Measurements from ENCODE around the gene MEP1B.
"Not testable (repeated sequence)": the region's sequence is repeated elsewhere in the genome, so short reads cannot be mapped to it uniquely, and the experiment has no call there.

The MEP1B gene

DNA sequence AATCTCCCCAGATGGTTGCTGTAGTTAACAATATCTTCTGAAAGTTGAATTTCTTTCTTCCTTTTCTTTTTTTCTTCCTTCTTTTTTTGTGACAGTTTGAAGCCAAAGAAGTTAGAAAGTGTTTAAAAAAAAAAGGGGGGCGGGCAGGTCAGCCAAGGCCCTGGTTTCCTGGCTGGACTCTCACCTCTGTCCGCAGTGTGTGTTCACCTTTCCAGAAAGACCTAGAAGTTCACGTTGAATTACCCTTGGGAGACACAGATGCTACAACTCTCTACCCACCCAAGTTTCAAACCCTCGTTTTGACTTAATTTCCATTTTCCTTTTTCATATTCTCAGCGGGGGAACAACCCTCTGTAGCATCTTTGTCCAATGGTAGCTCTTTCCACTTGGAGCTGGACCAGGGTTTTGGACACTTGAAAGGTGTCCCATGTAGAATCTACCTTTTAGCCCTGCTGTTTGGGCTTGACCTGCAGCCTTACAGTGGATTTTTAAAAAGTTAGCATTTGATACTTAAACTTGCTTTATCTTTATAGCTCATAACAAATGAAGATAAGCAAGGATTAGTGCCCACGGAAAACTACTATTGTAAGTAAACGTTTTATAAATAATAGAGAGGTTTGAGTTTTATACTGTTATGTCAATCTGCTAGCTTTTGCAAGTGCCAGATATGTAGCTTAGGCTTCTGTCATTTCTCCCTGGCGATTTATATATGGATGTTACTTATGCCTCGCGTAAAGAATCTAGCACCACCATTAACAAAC lies 20.0 kb downstream of the MEP1B start:
- no peak for DNase-seq

DNA sequence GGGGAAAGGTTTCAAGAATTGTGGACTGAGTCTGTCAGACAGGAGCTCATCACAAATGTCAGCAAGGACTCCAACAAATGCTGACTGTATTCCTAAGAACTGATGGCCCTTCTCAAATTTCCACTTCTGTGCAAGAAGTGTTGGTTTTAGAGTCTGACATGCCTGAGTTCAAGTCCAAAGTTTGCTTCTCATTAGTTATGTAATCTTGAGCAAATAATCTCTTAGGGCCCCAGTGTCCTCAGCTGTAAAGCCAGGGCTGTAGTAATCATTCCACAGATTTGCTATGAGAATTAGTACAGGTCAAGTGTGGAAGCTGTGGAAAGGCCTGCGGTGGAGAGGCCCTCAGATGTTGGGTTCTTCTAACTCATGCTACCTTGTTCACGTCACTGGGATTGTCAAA lies 23.9 kb downstream of the MEP1B start:
- no peak for DNase-seq

DNA sequence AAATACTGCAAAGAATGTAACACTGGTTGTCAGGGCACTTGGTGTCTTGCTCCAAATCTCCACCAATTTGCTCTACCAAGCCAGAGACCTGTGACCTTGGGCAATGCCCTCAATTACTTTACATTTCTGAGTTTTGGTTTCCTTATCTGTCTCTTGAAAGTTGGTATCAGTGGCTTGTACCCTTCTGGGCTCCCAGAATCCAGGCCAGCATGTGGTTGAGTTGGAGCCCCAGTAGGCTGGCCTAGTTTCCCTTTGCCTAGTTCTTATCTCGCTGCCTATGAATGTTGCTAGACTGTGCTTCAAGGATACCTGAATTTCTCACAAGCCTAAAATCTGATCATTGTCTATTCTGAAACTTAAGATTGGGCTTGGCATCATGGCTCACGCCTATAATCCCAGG lies 26.6 kb downstream of the MEP1B start:
- DNase-seq = no peak

DNA sequence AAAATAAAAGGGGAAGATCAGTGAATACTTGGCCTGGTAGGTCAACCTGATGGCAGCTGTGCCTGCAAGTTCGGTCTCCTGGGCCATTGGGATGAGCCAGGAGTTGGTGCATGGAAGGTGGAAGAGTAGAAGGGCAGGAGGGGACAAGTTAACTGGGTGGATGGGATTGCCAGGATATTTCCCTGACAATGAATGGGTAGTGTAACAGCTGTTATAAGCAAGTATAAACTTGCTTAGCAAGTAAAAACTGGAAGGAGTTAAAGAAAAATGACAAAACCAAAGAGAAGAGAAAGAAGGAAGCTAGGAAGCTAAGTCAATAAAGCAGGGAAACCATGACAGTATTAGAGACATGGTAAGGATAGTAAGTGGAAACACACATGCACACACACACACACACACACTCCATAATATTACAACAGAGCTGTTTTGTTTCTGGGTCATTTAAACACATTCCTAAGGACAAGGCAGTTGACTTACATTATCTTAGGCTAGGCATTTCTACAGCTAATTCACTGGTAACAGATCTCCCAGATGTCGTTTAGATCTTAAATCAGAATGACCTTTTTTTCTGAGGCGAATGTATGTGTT lies 29.7 kb downstream of the MEP1B start:
- DNase-seq = peak; percentile 2

DNA sequence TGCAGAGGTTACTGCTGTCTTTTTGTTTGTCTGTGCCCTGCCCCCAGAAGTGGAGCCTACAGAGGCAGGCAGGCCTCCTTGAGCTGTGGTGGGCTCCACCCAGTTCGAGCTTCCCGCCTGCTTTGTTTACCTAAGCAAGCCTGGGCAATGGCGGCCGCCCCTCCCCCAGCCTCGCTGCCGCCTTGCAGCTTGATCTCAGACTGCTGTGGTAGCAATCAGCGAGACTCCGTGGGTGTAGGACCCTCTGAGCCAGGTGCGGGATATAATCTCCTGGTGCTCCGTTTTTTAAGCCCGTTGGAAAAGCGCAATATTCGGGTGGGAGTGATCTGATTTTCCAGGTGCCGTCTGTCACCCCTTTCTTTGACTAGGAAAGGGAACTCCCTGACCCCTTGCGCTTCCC lies 43.5 kb downstream of the MEP1B start:
- not testable (repeated sequence) for DNase-seq

DNA sequence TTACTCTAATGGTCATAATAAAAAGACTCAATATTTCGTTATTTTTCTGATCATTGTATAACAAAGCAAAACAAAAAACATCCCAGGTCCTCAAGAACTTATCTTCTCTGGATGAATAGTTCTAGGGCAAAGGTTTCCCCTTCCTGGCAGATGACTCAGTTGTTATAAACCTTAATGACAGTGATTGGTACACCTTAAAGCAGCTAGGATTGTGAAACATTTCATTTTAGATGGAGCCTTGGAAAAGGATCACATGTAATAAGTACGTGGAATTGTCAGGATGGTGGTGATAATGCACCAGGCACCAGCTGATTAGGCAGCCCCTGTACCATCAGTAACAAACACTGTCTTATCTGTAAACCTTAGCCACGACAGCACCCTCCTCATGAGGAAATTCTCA lies 47.2 kb downstream of the MEP1B start:
- no peak for DNase-seq

DNA sequence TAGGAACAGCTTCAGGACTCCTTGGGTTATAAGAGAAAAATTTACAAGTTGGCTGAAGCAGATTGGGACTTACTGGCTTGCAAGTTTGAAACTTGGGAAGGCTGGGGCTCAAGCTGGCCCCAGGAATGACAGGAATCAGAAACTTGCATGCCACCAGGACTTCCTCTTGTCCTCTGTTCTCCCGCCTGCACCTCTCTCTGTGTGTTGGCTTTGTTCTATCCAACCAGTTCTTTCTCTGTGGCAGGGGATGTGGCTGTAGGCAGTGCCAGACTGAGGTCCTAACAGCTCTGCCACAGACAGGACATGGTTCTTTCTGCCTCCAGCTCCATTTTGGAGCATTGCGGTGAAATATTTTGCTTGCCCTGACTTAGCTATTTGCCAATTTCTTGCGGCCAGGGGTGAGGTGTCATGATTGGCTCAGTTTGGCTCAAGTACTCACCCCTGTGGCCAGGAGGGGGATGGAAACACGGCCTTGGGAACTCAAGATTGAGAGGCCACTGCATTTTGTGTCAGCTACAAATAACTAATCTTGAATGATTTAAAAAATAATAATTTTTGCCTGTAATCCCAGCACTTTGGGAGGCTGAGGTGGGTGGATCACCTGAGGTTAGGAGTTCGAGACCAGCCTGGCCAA lies 48.9 kb downstream of the MEP1B start:
- DNase-seq = no peak

DNA sequence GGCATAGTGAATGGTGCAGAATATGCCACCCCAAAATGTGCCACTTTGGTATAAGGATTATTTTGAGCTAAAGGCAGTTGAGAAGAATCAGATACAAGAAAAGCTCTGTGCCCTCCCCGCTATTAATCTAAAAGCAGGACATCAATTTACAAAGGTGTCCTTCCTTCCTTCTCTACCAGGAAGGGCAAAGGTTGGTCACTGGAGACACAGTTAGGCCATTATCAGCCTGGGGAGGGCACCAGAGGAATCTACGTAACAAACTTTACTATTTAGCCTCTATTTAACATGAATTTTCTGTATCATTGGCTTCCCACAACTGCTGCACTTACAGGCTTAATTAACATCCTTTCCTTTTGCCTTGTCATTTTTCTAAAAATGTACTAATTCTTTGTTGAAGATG lies 52.6 kb downstream of the MEP1B start:
- no peak for DNase-seq

DNA sequence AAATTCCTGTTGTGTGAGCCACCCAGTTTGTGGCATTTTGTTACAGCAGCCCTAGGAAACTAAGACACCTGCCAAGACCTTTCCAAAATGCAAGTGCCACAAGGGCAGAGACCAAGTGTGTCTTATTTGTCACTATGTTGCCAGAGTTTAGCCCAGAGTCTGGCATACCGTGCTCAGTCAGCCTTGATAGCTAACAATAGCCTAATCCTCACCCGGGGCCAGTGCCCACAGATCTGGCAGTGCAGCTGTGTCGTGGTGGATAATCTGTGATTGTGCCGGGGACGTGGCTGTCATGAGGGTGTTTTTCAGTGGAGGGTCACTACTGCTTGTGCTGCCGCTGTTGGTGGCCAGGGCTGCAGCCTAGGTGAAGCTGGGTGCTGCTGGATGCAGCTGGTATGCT lies 53.5 kb downstream of the MEP1B start:
- no peak for DNase-seq

DNA sequence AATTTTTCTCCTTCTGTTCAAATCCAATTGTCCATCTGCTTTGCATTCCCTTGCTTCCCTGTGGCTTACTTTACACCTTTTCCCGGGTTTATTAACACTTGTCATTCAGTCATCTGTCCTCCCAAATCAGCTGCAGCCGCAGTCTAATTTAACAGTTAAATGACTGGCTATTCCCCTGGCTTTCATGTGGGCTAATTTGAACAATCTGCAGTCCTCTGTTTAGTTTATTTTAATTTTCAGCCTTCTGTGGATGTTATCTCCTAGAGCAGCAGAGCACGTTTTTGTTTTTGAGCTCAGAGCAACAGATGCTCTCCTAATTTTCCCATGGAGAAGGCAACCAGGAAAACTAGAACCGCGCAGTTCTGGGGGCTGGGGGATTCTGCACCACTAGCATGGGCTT lies 55.0 kb downstream of the MEP1B start:
- no peak for DNase-seq

DNA sequence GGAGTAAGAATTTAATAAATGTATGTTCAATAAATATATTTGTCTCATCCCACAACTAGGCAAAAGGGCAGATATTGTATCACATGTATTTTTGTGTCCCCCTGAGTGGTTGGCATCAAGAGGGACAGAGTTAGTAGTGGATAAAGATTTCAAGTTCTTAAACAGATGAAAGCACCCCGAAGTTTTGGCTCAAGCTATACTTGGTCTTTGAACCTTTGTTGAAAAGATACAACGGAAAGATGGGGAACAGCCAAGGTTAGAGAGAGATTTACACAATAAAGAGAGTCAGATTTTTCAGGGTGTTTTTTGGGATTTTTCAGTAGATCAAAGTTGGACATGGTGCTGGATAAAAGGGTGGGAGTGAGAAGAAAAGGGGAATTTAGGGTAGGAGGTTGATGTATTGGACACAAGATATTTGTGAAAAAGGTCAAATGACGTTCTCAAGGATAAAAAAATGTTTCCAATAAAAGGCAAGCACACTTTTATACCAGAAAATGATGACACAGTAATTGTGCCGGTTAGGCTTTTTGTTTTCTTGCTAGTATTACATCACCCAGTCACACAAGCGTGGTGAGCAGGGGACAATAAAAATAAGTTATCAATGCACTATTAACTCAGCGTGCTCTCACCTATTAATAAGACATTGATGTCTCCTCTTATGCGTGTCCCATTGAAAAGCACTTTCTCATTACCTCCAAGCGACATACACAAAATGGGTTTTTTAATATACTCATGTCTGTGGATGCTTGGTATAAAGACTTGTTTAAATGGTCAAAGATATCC lies 59.5 kb downstream of the MEP1B start:
- no peak for DNase-seq

DNA sequence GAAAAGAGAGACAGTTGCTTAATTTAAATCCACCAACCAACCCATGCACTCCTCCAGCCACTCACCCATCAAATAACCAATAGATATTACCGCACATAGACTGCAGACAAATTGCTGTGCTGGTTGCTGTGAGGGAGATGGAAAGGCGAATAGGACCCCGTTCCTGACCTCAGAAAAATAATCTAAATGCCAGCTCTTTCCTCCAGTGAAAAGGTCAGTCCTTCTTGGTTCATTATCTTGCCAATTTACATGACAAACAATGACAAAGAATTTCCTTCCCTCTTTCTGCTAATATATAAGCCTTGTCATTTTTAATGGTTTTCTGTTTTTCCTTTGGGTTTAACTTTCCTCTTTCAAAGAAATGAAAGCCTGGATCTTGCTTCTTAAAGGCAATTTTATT lies 61.6 kb downstream of the MEP1B start:
- DNase-seq = no peak

DNA sequence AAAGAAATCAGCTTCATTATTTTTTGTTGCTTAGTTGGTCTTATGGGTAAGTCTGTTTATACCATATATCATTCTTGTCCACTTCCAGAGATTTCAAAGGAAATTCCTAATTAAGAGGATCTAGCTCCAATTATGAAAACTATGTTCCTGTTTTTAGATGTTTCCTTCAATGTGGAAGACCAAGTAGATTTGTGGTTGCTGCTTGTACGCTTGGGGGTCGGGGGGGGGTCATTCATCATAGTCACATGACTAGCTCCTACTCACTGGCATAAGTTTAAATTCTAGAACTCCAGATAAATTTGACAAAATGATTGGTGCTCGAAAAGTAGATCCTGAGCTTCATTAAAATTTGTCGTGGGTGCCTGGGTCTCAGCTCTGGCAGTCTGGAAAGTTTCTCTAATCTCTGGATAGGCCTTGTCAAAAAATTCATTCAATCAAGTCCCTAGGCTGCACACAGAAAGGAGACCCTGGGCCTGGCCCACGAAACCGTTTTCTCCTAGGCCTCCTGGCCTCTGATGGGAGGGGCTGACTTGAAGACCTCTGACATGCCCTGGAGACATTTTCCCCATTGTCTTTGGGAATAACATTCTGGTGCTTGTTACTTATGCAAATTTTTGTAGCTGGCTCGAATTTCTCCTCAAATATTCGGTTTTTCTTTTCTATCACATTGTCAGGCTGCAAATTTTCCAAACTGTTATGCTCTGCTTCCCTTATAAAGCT lies 62.5 kb downstream of the MEP1B start:
- no peak for DNase-seq

DNA sequence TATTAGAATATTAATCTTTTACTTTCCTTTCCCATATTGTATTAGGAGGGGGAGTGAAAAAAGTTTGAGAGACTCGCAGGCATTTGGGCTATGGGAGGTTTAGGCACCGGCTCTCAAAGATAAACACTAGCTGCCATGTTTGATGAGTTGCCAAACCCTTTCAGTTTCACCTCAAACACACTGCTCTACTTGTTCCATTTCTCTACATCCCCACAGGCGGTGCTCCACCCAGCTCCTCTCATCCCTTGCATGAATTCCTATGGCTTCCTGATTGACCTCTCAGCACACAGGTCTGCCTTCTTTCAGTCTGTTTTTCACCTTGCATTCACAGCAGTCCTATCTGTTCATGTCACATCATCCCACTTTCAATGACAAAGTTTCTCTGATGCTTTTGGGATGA lies 65.7 kb downstream of the MEP1B start:
- DNase-seq = no peak

DNA sequence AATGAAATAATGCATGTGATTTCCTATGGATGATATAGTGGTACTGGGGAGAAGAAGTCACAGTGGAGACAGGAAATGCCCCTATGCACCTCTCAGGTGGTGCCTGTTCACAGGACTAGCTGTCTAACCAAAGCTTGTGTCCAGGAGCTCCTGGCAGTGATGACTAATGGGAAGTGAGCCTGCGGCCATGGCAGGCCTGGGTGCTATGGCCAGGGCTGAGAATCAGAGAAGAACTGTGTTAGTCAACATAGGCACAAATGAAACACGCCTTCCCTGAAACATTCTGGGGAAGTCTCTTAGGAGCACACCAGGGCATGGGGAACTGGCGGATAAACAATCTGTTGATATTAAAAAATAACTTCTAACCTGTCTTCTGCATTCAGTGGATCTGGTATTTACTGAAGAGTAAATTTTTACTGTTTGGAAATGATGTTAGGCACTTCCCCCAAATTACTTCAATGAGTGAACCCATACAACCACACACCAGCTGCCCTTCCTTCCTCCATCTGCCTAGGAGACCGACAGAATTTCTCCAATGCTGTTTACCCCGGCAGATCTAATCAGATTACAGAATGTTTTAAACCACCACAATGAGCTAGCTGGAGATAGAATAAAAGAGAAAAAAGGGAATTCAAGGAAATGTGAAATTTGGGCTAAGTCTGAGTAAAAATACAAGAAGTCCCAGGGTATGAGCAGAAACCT lies 67.4 kb downstream of the MEP1B start:
- DNase-seq = peak; percentile 24

DNA sequence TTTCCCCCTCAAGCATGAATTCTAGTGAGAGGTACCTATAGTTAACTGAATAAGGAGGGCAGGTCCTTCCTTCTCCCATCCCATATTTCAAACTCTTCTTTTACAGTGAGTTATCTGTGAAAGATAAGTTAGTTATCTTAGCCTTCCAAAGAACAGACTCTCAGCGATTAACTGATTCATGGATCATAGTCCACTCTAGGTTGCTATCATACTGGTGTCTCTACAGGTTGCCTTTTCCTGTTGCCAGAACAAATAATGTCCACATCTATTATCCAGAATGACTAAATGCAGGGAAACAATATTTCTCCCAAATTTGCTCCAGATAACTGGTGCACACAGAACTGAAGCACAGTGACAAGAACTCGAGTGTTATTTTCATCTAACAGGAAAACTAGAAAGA lies 68.3 kb downstream of the MEP1B start:
- no peak for DNase-seq

DNA sequence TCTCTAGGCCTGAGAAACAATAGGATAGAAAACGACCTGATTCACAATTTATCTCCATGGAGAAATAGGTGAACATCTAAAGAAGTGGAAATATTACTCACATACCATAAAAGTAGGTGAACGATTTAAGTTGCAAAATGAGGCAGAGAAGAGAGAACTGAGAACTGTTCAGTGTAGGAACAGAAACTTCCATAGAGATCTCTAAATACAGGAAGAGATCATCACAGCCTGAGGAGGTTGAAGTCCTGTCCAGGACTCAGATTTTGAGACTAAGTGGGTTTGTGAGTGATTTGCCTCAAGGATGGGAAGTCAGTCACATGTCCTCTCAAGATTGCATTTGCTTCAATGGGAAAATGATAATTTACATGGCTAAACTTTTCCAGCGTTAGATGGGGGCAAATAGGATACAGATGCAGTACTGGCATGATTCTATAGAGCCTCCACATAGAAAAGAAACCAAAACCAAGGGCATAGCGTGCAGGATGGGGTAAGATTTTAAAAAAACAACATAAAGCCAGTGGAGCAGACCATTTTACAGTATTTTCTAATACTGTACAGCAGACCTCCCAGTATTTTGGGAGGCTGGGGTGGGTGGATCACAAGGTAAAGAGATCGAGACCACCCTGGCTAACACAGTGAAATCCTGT lies 68.8 kb downstream of the MEP1B start:
- DNase-seq = peak; percentile 57

DNA sequence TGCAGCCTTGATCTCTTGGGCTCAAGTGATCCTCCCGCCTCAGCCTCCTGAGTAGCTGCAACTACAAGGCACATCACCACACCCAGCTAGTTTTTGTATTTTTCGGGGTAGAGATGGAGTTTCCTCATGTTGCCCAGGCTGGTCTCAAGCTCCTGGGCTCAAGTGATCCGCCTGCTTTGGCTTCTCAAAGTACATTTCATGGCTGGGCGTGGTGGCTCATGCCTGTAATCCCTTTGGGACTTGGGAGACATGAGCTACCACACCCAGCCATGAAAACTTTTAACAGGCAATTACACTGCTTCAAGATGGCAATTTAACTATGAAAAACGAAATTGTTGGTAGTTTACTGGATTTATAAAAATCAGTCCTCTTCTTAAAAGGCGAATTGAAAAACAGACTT lies 69.7 kb downstream of the MEP1B start:
- no peak for DNase-seq

DNA sequence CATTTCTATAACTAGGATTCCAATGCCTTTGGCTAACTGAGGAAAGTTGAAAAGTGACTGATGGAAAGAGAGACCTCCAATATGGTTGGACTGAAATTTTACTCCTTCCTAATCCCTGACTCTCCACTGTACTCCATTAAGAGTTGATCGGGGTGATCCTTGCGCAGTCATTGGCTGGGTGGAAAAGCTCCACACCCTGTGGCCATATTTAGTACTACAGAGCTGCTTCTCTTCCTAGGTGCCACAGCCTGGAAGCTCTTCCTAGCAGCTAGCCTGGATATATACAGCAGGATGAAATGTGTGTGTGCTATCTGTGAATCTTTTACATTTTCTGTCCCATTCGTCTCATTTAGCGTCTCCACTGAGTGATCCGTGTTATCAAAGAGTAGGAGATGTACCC lies 71.2 kb downstream of the MEP1B start:
- no peak for DNase-seq

DNA sequence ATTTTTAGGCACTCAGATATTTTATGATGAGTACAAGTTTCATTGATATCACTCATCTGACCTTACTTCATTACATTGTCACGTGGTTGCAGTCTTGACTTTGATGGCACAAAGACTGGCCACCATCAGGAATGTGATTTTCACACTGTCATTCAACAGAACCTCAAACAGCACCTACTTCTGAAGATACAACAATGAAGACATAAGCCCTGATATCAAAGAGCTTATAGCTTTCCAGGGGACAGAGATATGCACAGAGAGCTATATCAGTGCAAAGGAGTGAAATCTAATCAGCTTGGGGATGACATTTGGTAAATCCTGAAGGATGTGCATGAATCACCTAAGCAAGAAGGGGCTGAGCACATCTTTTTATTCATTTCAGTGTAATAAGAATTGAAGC lies 72.3 kb downstream of the MEP1B start:
- DNase-seq = no peak

DNA sequence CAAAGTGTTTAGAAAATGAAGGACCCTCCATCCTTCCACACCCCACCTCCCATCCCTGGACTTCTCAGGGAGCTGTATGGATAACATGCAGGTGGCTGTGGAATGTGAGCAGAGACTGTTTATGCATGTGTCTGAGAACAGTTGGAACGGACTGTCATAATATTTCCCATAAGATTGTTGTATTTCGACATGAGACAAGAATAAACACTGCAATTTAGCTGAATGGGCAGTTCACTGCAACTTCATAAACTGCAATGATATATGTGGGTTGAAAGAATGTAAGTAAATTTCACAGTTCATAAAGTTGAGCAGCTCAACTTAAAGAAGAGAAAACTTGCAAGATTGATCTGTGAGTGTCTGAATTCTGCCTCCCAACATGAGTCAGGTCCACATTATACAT lies 74.6 kb downstream of the MEP1B start:
- DNase-seq = no peak

DNA sequence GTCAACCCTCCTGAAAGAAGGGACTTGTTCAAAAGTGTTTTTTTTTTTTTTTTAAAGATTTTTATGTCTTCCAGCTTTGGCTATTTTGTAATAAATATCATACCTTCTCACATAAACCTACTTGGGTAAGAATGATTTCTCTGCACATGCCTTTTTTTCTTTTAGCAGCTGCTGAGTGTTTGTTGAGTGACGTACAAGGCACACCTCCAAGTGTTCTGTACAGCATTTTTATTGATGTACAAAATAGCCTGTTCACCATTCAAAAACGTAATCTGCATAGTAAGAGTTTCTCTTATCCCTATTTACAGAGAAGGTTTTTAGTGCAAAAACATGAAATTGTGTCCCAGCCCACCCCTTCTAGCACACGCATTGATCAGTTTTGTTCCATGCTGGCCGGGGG lies 77.6 kb downstream of the MEP1B start:
- DNase-seq = no peak
